GM10266 (cell line): ENCODE results near the gene MTMR3.

Experiments used
- DNase-seq: peaks from one replicate; pipeline ENCODE4 v3.0.0; 2012; ENCODE audit errors: extremely low spot score
- CTCF ChIP-seq: IDR thresholded peaks from 2 replicates; pipeline ENCODE4 v1.5.1; 2012; ENCODE audit warnings: mild to moderate bottlenecking, low read depth; ENCODE audit not compliant: control insufficient read depth, insufficient read depth; ENCODE audit errors: missing control alignments

Gene MTMR3

GRCh38 chr22:30000566-30000965, 117.6 kb downstream of the MTMR3 start:
- no peak for DNase-seq
- no peak for TF ChIP-seq CTCF

GRCh38 chr22:30001459-30001858, 118.5 kb downstream of the MTMR3 start:
- no peak for TF ChIP-seq CTCF
- no peak for DNase-seq

- no peak for DNase-seq
- TF ChIP-seq CTCF: no peak
Observed at GRCh38 chr22:30002861-30003486, 120.0 kb downstream of the MTMR3 start.

- DNase-seq: no peak
- TF ChIP-seq CTCF: no peak
Observed at GRCh38 chr22:30004101-30004500, 121.1 kb downstream of the MTMR3 start.

GRCh38 chr22:30004694-30005093, 121.7 kb downstream of the MTMR3 start:
- no peak for DNase-seq
- TF ChIP-seq CTCF: no peak

- peak; percentile 98 for TF ChIP-seq CTCF
- DNase-seq: peak; percentile 58
Observed at GRCh38 chr22:30005213-30005857, 122.4 kb downstream of the MTMR3 start.

GRCh38 chr22:30007361-30007760, 124.4 kb downstream of the MTMR3 start:
- no peak for TF ChIP-seq CTCF
- no peak for DNase-seq
